Suppressor macrophage treated with lipopolysaccharide for 1 hour (primary cell): ENCODE data around the gene EFCAB6.
A peak's percentile ranks its signal among the peaks of the same experiment; 100 is the strongest.

Experiments used
- DNase-seq, 3 donors: peaks; one replicate each; pipeline ENCODE4 v3.0.0-alpha.2; 2020 to 2022

Gene EFCAB6

DNA sequence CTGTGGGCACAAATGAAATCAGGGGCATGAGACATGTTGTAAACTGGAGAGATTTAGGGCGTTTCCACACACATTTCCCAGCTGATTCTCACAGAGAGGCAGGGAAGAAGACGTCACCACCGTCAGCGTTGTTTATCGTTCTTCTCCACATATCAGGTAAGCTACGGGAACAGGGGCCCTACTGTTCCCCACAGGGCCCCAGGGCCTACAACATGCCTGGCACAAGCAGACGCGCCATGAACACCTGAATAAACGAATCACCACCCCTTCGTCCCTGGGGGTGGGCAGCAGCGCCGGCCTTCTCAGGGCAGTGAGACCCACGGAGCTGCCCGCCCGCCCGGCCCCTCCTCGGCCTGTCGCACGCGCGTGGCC lies 342 bp downstream of the EFCAB6 start:
- peak; percentile 11 to 23 (median 20) for DNase-seq

DNA sequence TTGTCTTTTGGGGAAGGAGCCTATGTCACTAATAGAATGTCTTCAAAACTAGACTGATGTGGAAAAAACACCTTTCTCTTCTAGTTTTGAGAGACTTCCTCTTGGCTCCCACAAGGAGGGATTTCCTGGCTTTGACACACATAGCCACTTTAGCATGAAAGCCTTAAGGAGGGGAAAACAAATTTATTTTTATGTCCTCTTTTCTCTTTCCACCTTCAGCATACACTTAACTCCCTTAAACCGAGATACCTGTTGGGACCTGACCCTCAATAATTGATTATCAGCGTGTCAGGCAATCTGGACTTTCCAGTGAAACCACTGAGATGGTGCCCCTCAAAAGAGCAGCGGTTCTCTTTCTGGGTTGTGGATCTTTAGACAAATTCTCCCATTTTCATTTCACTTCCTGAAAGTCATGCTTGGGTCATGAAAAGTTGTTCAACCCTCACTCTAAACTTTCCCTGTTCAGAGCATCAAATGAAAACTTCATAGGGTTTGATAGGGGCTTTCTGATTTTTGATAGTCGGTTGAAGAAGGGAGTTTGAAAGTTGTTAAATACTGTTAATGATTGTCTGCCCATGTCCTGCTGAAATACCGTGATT lies 9.1 kb downstream of the EFCAB6 start:
- DNase-seq: no peak

DNA sequence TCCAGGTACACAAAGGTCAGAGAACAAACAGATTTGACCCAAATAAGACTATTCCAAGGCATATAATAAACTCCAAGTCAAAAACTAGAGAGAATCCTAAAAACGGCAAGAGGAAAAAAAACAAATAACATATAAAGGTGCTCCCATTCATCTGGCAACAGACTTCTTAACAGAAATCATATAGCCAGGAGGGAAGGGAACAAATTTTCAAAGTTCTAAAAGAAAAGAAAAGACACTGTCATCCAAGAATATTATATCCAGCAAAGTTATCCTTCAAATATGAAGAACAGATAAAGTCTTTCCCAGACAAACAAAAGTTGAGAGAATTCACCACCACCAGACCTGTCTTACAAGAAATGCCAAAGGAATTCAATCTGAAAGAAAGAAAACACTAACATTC lies 11.1 kb downstream of the EFCAB6 start:
- DNase-seq: no peak

DNA sequence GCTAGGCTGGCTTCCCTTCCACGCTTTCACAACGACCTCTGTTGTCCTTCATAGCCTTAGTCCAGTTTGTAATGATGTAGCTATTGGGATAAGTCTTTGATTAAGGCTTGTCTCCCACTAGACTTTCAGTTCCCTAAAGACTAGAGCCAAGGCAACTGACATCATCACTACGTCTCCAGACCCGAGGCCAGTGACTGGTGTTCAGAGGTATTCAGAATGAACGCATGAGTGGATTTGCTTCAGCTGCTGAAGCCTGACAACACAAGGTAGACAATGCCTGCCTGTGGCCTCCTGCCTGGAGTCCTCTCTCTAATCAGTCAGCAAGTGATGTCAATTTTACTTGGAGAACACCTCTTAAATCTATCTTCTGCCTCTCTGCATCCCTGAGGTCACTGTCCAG lies 13.6 kb downstream of the EFCAB6 start:
- DNase-seq: peak in 1 of 3 donors; percentile 12

DNA sequence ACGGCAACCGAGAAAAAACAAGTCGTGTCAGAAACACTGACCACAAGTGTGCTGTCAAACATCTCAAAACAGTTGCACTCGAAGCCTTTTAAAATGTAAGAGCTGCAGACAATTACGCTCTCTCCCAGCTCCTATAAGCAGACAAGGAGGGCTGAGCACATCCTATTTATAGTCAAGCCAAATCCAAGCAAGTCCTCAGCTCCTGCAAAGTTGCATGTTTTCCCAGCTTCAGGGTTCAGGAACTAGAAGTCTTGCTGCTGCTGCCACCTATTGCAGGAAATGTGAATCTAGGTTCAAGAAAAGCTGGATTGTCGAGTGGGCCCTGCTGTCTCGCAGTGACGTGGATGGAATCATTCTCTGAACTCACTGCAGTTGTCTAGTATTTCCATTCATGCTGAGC lies 15.5 kb downstream of the EFCAB6 start:
- DNase-seq: peak in 1 of 3 donors; percentile 6

DNA sequence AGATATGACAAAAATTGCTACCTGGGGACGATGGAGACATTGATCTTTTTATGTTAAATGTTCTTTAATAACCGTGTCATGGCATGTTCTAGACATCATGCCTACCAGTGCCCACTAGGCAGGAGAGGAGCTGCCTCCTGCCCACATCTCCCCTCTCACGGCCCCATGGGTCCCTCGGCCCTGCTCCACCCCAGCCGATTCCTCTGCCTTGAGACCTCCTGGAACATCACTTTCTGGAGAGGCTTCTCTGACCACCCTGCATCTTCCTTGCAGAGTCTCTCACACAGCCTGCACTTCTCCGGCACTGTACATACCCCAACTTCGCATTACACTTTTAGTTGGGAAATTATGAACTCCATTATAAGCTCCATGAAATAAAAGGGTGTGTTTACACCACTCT lies 16.8 kb downstream of the EFCAB6 start:
- DNase-seq: no peak

DNA sequence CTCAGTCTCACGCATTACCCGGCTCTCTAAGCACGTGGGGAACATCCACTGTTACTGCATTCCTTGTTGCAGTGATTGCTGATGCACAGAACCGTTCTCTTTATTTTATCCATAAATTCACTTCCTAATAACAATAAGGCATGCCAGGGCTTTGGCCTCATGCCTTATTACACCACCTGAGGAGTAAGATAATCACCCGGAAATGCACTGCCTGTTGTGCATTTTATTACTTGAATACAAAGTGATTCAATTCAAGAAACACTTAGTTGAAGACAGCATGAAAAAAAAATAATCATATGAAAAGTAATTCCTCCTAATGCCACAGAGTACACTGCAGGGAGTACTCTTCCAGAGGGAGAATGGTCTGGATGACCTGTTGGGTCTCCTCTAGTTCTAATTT lies 19.2 kb downstream of the EFCAB6 start:
- DNase-seq: no peak

DNA sequence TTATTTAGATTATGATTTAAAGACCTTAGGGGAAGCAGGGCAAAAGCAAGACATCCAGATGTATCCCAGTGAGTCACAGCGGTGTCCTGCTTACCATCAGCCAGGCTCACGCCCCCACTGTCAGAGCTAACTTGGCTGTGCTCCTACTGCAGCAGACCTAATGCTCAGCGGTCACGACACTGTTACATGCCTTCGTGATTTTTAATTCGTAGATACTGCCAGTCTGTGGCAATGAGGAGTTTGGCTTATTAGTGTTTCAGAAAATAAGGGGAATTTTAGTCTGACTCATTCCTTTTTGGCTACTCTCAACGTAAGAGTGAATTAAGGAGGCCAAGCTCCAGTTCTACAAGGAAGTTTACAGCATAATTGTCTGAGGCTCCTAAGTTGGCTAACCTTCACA lies 22.7 kb downstream of the EFCAB6 start:
- DNase-seq: peak in 1 of 3 donors; percentile 17

DNA sequence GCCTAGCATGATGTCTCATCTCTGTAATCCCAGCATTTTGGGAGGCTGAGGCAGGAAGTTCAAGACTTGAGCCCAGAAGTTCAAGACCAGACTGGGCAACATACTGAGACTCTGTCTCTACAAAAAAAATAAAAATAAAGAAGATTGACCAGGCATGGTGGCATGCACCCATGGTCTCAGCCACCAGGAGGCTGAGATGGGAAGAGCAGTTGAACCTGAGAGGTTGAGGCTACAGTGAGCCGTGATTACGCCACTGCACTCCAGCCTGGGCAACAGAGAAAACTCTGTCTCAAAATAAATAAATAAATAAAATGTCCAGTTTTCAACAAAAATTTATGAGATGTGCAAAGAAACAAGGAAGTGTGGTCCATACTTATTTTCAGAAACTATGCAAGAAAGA lies 28.3 kb downstream of the EFCAB6 start:
- no peak for DNase-seq

DNA sequence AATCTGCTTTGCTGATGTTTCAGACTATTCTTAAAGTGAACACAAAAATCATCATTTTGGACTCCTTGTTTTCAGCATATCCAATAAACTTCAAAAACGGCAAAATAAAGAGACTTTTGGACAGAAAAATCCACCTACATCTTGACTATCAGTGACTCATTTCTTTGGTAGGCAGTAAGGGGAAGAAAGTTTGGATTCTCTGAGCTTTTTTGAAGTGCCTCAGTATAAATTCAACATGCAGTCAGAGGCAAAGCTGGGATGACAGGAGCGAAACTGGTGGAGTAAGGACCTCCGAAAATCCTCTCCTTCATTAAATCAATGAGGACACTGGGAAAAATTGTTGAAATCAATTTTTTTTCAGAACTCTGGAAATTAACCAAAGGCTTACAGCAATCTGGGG lies 29.7 kb downstream of the EFCAB6 start:
- no peak for DNase-seq

DNA sequence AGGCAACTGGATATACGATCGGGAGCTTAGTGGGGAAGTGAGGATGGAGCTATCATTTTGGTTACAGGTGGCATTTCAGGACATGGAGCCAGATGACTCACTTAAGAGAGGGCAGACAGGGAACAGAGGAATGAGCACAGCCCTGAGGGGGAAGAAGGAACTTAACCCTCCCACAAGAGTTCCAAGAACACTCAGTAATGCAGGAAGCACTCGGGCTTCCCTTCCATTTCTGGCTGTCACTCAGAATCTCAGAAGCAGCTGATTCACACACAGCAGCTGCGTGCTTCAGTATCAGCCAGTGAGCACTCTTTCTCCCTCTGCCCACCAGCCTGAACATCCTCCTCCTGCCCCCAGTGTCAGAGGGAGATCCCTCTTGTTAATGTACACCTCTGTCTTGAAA lies 34.8 kb downstream of the EFCAB6 start:
- DNase-seq: peak; percentile 39 to 52 (median 48)

DNA sequence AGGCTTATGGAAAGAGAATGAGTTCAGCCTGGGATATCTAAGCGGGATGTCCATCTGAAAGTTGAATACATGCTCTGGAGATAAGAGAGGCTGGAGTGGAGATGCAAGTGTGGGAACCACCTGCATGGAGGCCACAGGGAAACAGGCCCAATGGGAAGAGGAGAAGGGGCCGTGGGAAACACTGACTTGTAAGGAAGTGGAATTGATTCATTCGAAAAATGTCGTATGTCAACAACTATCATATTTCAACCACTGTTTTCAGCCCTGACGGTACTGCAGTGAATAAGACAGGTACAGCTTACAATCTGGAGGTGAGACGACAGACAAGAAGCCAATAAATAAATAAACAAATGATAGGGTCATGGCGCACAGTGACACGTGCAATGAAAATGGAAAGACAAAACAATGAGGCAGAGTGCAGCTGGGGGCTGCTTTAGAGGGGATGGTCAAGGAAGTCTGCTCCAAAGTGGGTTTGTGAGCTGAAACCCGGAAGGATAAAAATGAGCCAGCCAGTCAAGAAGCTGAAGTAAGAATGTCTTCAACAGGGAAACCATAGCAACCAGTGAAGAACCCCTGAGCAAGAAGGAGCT lies 35.9 kb downstream of the EFCAB6 start:
- DNase-seq: no peak

DNA sequence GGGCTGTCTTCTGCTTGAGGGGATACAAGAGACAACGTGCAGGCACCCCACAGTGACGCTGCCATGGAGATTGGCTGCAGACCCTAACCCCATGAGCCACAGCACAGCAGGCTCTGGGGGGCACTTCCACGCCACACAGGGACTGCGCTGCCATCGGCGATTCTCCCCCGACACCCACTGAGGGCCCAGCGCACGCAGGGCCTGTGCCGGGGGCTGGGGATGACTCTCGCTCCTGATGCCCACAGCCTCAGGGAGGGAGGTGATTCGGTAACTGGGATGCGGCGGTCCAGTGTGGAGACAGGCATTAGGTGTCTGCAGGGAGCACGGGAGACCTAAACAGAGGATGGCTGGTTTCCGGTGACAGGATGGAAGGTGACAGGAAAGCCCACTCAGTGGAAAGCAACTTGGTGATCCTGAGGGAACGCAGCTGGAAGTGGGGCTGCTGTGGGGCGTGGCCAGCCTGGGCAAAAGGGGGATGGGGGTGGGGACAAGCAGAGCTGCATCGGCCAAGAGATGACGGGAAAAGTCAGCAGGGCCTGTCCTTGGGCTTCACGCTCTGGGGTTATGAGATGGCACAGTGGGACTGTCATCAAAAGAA lies 37.7 kb downstream of the EFCAB6 start:
- no peak for DNase-seq

DNA sequence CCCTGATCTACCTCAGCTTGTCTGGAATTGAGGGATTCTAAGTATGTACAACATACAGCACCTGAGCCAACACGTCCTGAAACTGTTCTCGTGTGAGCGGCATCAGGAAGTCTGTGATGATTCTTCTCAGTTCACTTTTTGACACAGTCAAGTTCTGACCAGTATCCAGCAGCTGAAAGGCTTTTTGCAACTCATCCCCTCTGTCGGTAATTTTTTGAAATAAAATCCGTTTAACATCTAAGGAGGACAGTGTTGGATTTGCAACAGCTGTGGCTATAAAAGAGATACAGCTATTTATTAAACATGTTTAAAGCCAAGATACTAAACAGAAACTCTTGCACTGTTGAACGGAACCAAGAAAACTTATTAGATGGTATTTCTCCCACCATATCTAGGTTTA lies 39.3 kb downstream of the EFCAB6 start:
- no peak for DNase-seq

DNA sequence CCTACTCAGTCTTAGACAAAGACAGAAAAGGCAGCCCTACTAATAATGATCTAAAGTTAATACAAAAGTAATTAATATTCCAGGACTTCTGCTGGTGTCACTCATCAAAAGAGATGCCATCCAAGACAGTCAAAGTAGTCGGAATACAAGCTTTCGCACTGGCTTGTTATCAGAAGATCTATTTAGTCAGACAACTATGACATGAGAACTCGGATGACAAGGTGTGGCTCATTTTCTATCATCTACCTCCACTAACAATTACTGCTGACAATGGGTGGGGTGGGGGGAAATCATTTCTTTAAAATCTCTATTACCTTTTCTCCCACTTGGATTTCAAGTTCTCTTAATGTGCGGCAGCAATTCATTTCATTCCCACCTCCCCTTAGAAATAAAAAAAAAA lies 56.7 kb downstream of the EFCAB6 start:
- no peak for DNase-seq

DNA sequence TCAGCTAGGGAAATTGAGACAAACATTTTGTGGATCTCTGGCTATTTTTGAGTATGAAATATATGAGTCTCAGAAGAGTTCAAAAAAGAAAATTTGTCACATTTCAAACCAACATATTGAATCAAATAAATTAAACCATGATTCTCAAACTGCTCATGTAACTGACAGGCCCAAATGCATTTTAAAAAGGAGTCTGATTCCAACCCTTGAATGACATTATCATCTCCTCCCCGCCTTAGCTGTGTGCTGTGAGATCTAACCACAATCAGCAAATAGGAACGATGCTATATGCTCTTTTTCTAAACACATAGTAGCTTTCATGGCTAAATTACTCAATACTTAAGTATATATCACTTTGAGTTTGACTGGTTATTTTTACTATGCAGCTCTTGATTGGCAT lies 57.1 kb downstream of the EFCAB6 start:
- DNase-seq: no peak

DNA sequence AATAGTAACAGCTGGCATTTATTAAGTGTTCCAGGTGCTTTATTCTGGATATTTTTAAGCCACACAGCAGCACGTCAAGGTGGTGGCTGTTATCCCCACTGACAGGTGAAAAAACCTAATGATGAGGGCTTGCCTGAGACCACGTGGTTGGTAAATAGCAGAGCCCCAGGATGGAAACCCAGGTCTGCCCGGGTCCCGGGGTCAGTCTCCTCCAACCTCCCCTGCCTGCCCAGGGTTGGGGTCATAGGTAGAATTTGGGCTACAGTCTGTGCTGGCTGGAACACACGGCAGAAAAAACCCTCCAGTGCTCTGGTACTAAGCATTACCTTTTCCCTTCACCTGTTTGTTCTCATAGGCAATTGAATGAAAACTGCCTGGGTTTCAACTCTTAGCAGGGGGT lies 57.9 kb downstream of the EFCAB6 start:
- no peak for DNase-seq

DNA sequence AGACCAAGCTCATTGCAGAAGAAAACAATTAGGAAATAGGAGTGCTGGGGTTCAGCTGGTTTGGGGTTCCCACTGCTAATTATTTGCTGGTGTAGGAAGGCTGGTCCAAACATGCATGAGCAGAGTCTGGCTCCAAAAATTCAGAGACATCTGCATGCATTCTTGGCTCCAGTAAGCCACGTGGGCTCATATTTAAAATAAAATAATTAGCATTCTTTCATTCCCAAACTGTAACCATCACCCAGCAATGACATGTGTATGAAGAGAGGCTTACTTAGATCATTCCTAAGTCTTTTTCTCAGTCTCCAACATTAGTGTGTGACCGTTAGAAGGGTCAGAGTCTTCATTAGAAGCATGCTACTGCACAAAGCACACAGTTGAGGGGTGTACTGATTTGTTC lies 58.4 kb downstream of the EFCAB6 start:
- DNase-seq: no peak

DNA sequence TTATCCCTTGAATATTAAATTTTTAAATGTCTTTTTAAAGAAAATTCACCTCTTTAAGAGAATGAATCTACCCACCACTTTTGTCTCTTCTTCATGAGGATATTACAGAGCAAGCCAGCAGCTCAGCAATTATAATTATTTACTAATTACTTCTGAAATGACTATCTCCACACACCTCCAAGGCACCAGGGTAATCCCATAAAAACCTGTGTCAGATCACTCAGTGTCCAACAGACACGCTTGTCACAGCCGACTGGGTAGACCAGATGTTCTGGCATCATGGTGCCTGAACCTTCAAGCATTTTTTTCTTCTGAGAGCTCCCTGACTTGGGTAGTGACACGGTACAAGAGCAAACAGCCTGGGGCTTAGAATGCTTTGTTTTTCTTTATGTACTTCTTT lies 61.4 kb downstream of the EFCAB6 start:
- no peak for DNase-seq

DNA sequence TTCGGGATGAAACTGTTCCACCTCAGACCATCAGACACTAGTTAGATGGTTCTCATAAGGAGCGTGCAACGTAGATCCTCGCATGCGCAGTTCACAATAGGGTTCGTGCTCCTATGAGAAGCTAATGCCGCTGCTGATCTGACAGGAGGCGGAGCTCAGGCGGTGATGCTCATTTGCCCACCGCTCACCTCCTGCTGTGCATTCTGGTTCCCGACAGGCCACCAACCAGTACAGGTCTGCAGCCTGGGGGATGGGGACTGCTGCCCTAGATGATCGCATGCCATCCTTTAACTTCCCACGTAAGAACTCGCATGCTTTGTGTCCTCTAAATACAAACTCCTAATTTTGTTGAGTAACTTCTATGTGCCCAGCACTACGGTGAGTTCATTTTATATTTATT lies 62.6 kb downstream of the EFCAB6 start:
- DNase-seq: no peak

DNA sequence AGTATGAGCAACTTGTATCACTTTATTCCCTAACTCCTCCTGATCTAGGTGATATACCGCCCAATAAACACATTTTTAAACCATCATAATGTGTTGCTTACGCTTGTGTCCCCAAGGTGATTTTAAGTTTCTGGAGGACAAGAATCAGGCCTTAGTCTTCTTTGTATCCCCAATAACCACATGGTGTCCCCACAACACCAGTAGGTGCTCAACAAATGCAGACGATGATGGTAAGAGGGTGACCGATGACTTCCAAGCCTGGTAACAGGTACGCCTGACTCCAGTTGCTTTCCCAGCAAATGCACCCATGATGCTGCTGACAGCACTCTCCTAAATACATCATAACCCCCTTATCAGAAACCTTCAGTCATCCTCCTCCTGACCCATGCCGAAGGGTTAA lies 64.2 kb downstream of the EFCAB6 start:
- no peak for DNase-seq

DNA sequence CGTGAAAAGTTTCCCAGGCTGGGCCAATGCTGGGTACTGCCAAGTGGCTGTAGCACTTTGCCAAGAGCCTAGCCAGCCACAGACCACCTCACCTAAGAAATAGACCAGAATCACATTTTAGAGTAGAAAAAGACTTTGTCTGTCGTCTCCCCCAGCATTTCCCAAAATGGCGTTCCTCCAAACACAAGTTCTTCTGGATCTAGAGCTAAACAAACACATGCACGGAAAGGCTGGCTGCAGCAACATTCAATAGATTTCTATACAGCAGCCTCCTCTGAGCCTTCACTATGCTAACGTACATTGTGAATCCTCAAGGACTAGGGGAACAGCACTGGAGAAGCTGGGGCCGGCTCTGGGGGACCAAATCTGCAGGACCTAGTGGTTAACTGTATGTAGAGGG lies 65.0 kb downstream of the EFCAB6 start:
- no peak for DNase-seq

DNA sequence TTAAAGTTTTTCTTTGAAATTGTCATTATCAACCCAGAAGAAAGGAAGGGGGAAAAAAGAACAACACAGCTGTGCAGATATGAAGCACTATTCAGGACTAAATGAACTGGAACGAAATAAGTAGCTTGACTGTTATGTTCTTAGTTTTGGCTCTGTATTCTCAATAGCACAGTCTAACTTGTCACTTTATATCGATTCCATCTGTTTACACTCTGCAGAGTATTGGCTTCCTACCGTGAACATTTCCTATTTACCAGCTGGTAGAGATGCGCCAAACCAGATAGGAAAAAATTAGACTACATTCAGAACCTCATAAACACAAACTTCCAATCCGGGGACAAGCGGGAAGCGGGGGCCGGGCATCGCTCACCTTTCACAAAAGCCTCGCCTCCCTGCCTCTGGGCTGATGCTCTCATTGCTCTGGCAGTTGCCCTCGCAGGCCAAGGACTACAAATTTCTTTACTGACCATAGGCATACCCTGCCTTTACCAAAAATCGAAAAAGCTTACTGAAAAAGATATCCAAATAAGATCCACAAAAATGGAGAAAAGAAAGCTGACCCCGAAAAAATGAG lies 66.2 kb downstream of the EFCAB6 start:
- no peak for DNase-seq

DNA sequence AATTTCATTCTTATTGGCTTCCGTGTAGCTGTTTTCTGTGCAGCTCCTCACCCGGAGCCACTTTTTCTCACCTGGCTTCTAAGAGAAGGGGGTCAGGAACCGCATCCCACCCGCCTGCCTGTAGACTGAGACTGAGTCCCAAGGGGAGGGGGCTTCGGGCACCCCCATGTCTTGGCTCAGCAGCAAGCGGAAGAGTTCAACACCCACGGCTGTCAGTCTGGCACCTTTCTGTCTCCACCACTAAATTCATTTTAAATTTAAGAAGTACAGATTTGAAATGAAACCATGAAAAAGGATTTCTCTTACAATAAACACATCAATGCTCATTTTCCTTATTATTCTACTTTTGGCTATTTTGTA lies 66.7 kb downstream of the EFCAB6 start:
- no peak for DNase-seq
